Adrenal gland (tissue), 12 donors: ENCODE measurements around the gene SGO2. TPM values are rescaled to one million over a fixed set of nuclear protein-coding genes. Genes with fewer than 3 reads are reported as not detected.
"Not testable (repeated sequence)": the region's sequence is repeated elsewhere in the genome, so short reads cannot be mapped to it uniquely, and the experiment has no call there.

Experiments
- DNase-seq, 7 donors: peaks; one replicate each; pipeline ENCODE4 v3.0.0-alpha.2; 2019 to 2020
- H3K27ac ChIP-seq, 5 donors: fragments of 200-600 bp; sonication (generic) in 4 of 5; 1 replicate in 3 of 5; 2 replicates in 2 of 5; pipeline versions ENCODE4 v1.5.1 to v1.8.0; 2016 to 2020; ENCODE audit warnings: mild to moderate bottlenecking in 1 of 5
- H3K27me3 ChIP-seq: fragments of 200-600 bp; 2 replicates; pipeline ENCODE4 v1.8.0; 2021
- H3K36me3 ChIP-seq, 2 donors: fragments of 200-600 bp; replicated peaks in 1 of 2; 1 replicate in 1 of 2; 2 replicates in 1 of 2; pipeline versions ENCODE4 v1.5.1 to v1.8.0; 2018 to 2022
- H3K4me1 ChIP-seq, 2 donors: fragments of 200-600 bp; replicated peaks in 1 of 2; 1 replicate in 1 of 2; 2 replicates in 1 of 2; pipeline versions ENCODE4 v1.5.1 to v1.8.0; 2018 to 2021
- H3K4me3 ChIP-seq, 4 donors: fragments of 200-600 bp; sonication (generic) in 3 of 4; one replicate each; pipeline ENCODE4 v1.5.1; 2016 to 2018
- H3K9me3 ChIP-seq, 3 donors: fragments of 200-600 bp; sonication (generic) in 1 of 3; replicated peaks in 1 of 3; 1 replicate in 2 of 3; 2 replicates in 1 of 3; pipeline versions ENCODE4 v1.5.1 to v1.8.0; 2016 to 2021
- CTCF ChIP-seq, 6 experiments: fragments of 450-650 bp in 4 of 6; fragments of 200-600 bp in 2 of 6; sonication (generic) in 1 of 6; IDR thresholded peaks; 1 replicate in 5 of 6; 2 replicates in 1 of 6; pipeline versions ENCODE4 v1.5.1 to v1.8.0; 2016 to 2021; ENCODE audit warnings: antibody characterized with exemption in 6 of 6, mild to moderate bottlenecking in 2 of 6, moderate library complexity in 1 of 6
- POLR2A ChIP-seq, 2 donors: fragments of 450-650 bp; IDR thresholded peaks; one replicate each; pipeline ENCODE4 v1.6.1; 2017; ENCODE audit warnings: antibody characterized with exemption in 2 of 2, mild to moderate bottlenecking in 2 of 2, moderate library complexity in 1 of 2
- WGBS, 4 donors: extraction: QIAGEN DNeasy Blood & Tissue Kit in 2 of 4; methylation state at CpG; one replicate each; pipeline versions ENCODE4 v1.1.5 to v1.1.7; 2013 to 2017; 5-methylcytosine and 5-hydroxymethylcytosine counted together
- intact Hi-C, 2 donors: fragments of 100-400 bp; cut with DNase I; formaldehyde crosslinking; loops; one replicate each; pipeline versions ENCODE4 v1.14.1 to v1.15.0; 2022 to 2023
- polyA plus RNA-seq, 3 donors: library from polyadenylated mRNA; stranded (reverse); fragments of 200-250 nt in 2 of 3; fragments of 350-450 nt in 1 of 3; fragmentation: Illumina TruSeq in 1 of 3; extraction: RNeasy Lipid Tissue Mini Kit (QIAGEN cat#74804) in 1 of 3; gene quantifications; one replicate each; pipeline ENCODE4 v1.2.3, GENCODE V29; 2013 to 2014
- total RNA-seq, 9 donors: library from RNA; depleted of rRNA in 4 of 9; stranded (reverse); fragments of >200 nt in 4 of 9; fragments of 120-200 nt in 1 of 9; fragmentation: NEBNext Ultra II Directional in 1 of 9; extraction: Animal tissue kit (Norgen Biotek cat#: 25700) in 1 of 9; gene quantifications; one replicate each; pipeline versions ENCODE4 v1.1.0 to v1.2.4, GENCODE V29; 2013 to 2023
- donor health status: healthy with polysubstance abuse.
- donor health status: Bipolar disorder and iron deficiency.
- donor health status: DM: yes; HTN: yes; CAD: no.
- donor health status: DM: no; HTN: no; CAD: no.
- donor health status: DM: no; HTN: no; CAD: no.
- donor health status: DM: yes; HTN: yes; CAD: no.

The SGO2 gene
- total and polyA plus RNA-seq, 12 donors: 0.27 to 7.1 (median 1.7) TPM

GRCh38 chr2:200538139-200538538, 12.1 kb downstream of the SGO2 start:
- H3K4me3 ChIP-seq: no peak overlapping the region
- H3K9me3 ChIP-seq: peaks cover 0 to 4% (median 0%) of the 10 kb centered on the region in 3 donors
- no peak overlapping the region for H3K27ac ChIP-seq
- no peaks in the 10 kb centered on the region for H3K36me3 ChIP-seq
- H3K4me1 ChIP-seq: no peaks in the 10 kb centered on the region
- no peaks in the 10 kb centered on the region for H3K27me3 ChIP-seq
- intact Hi-C loops: no loop called here
- no peak for TF ChIP-seq POLR2A (IDR thresholded peaks at IDR 0.05)
- DNase-seq: no peak
- WGBS, 4 donors: 98 to 100% (median 100%) methylated on average over 1 of the region's 1 CpG

- no peak overlapping the region for H3K27ac ChIP-seq
- TF ChIP-seq POLR2A (IDR thresholded peaks at IDR 0.05) (no peak), CTCF (IDR thresholded peaks at IDR 0.05) (no peak)
- H3K36me3 ChIP-seq: no peaks in the 10 kb centered on the region
- DNase-seq: no peak
- intact Hi-C loops: no loop called here
- H3K4me3 ChIP-seq: no peak overlapping the region
- no peaks in the 10 kb centered on the region for H3K4me1 ChIP-seq
- H3K27me3 ChIP-seq: no peaks in the 10 kb centered on the region
- H3K9me3 ChIP-seq: peaks cover 0 to 4% (median 0%) of the 10 kb centered on the region in 3 donors
Observed at GRCh38 chr2:200540793-200541192, 14.8 kb downstream of the SGO2 start.

DNA sequence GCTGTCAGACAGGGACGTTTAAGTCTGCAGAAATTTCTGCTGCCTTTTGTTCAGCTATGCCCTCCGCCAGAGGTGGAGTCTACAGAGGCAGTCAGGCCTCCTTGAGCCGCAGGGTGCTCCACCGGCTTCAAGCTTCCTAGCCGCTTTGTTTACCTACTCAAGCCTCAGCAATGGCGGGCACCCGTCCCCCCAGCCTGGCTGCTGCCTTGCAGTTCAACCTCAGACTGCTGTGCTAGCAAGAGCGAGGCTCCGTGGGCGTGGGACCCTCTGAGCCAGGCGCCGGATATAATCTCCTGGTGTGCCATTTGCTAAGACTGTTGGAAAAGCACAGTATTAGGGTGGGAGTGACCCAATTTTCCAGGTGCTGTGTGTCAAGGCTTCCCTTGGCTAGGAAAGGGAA, 40.6 kb downstream of the SGO2 start:
- DNase-seq, H3K27ac ChIP-seq, H3K4me1 ChIP-seq, H3K36me3 ChIP-seq, intact Hi-C loops, H3K27me3 ChIP-seq, H3K4me3 ChIP-seq, H3K9me3 ChIP-seq: not testable (repeated sequence)
- WGBS, 4 donors: 93 to 96% (median 94%) methylated on average over 5 to 12 of the region's 12 CpGs

DNA sequence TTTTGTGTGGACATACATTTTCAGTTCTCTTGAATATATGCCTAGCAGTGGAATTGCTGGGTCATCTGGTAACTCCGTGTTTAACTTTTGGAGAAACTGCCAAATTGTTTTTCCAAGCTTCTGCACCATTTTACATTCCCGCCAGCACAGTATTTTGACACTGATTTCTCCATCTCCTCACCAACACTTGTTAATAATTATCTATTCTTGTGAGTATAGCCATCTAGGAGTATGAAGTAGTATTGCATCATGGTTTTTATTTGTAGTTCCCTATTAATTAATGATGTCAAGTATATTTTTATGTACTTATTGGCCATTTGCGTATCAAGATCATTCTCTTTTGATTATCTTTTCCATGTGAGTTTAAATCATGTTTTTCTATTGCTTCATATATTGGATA, 41.9 kb downstream of the SGO2 start:
- H3K27ac ChIP-seq: no peak overlapping the region
- no peaks in the 10 kb centered on the region for H3K27me3 ChIP-seq
- H3K36me3 ChIP-seq: no peaks in the 10 kb centered on the region
- DNase-seq: no peak
- H3K9me3 ChIP-seq: no peaks in the 10 kb centered on the region
- H3K4me3 ChIP-seq: no peak overlapping the region
- 97 to 98% (median 98%) methylated on average over 3 of the region's 3 CpGs for WGBS, 4 donors
- intact Hi-C loops: no loop called here
- no peak for TF ChIP-seq CTCF (IDR thresholded peaks at IDR 0.05)
- TF ChIP-seq POLR2A (IDR thresholded peaks at IDR 0.05): no peak
- no peaks in the 10 kb centered on the region for H3K4me1 ChIP-seq

GRCh38 chr2:200575957-200576356, 50.0 kb downstream of the SGO2 start:
- H3K4me3 ChIP-seq: no peak overlapping the region
- H3K27me3 ChIP-seq: no peaks in the 10 kb centered on the region
- whole genome bisulfite sequencing, 4 donors: 86 to 94% (median 90%) methylated on average over 2 of the region's 2 CpGs
- no peak overlapping the region for H3K27ac ChIP-seq
- no peak for DNase-seq
- peaks cover 0 to 5% of the 10 kb centered on the region in 2 donors for H3K4me1 ChIP-seq
- no peaks in the 10 kb centered on the region for H3K36me3 ChIP-seq
- TF ChIP-seq POLR2A (IDR thresholded peaks at IDR 0.05) (no peak), CTCF (IDR thresholded peaks at IDR 0.05) (peak; percentile 13 to 54 (median 44))
- intact Hi-C loops: loop anchor here in 1 of 2 donors (5.0 kb wide), 1 partner anchor 126 kb away; no protein-coding TSS in a partner anchor
- H3K9me3 ChIP-seq: no peaks in the 10 kb centered on the region
